BJ (cell line): ENCODE results near the gene EVC2. TPM values are rescaled to one million over a fixed set of nuclear protein-coding genes. Genes with fewer than 3 reads are reported as not detected.

Source experiments
- CTCF ChIA-PET: fragments of 350-600 bp; formaldehyde crosslinking; extraction: SDS; loops from one replicate; lab custom pipeline; 2021; ENCODE audit warnings: antibody characterized with exemption, inconsistent platforms; lab: Yijun Ruan, JAX
- POLR2A ChIA-PET: fragments of 300-600 bp; sonication (Branson Sonifier 250); formaldehyde crosslinking; extraction: SDS; loops from one replicate; lab custom pipeline; 2021; ENCODE audit warnings: antibody characterized with exemption; lab: Charles Lee
- DNase-seq: peaks from one replicate; pipeline ENCODE4 v3.0.0-alpha.2; 2011; ENCODE audit warnings: low read depth
- H3K27me3 ChIP-seq: 2 replicates; pipeline ENCODE4 v1.6.0; 2011; ENCODE audit warnings: low read length; ENCODE audit not compliant: control insufficient read depth, insufficient read depth
- H3K36me3 ChIP-seq: 2 replicates; pipeline ENCODE4 v1.5.1; 2011; ENCODE audit warnings: low read length; ENCODE audit not compliant: control insufficient read depth, insufficient read depth
- H3K4me3 ChIP-seq: 2 replicates; pipeline ENCODE4 v1.5.1; 2011; ENCODE audit warnings: low read depth, mild to moderate bottlenecking, control low read depth, low read length
- CTCF ChIP-seq: IDR thresholded peaks from 2 replicates; pipeline ENCODE4 v1.5.1; 2011; ENCODE audit warnings: low read depth, mild to moderate bottlenecking, control low read depth, inconsistent platforms, low read length, moderate library complexity; ENCODE audit not compliant: insufficient read depth
- polyA plus RNA-seq: library from polyadenylated mRNA; depleted of rRNA; stranded (reverse); fragments of >200 nt; gene quantifications from 2 replicates; pipeline ENCODE4 v1.2.3, GENCODE V29; 2011

Gene EVC2
- polyA plus RNA-seq, 1 experiment = 2.2 TPM

GRCh38 chr4:5574386-5574785, 134.0 kb downstream of the EVC2 start:
- H3K4me3 ChIP-seq = no peak overlapping the region
- no peak for TF ChIP-seq CTCF
- no peak for DNase-seq
- H3K27me3 ChIP-seq = no peaks in the 10 kb centered on the region
- H3K36me3 ChIP-seq = peaks cover 27% of the 10 kb centered on the region
- ChIA-PET CTCF (no interaction called here), POLR2A (no interaction called here)

DNA sequence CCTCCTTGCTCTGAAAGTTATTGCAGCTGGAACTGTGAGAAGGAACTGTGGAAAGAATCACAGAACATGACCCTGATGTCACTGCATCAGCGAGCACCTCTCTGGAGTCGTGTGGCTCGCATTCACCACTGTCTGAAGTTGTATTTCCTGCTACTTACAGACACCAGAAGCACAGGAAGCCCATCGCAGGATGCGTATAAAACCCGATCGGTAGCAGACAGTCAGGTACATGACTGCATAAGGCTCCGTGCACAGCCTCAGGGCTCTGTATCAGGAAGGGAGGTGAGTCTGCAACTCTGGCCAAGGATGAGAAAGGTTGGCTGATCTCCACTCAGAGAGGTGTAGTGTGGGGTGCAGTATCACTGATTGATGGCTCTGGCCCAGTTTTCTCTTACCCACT, 134.4 kb downstream of the EVC2 start:
- Histone ChIP-seq H3K27me3 (no peaks in the 10 kb centered on the region), H3K36me3 (peaks cover 26% of the 10 kb centered on the region), H3K4me3 (no peak overlapping the region)
- no peak for DNase-seq
- ChIA-PET POLR2A (no interaction called here), CTCF (no interaction called here)
- no peak for TF ChIP-seq CTCF

DNA sequence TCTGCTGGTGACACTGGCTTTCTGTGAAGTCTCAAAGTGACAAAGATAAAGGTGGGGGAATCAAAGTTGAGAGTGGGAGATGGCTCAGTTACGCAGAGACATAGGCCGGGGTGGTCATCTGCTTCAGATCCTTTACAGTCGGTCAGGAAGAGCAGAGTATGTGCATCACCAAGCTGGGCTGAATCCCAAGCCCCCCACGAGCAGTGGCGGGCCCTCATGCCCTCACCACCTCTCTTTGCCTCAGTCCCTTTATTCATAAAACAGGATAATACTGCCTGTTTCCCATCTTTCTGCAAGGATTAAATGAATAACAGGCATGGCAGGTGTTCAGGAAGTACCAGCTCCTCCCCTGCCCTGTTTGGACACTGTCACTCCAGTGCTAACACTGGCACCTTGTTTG, 135.6 kb downstream of the EVC2 start:
- ChIA-PET CTCF (no interaction called here), POLR2A (no interaction called here)
- Histone ChIP-seq H3K27me3 (no peaks in the 10 kb centered on the region), H3K36me3 (peaks cover 28% of the 10 kb centered on the region), H3K4me3 (no peak overlapping the region)
- no peak for TF ChIP-seq CTCF
- no peak for DNase-seq

- POLR2A ChIA-PET = no interaction called here
- Histone ChIP-seq H3K36me3 (peaks cover 27% of the 10 kb centered on the region), H3K4me3 (no peak overlapping the region), H3K27me3 (no peaks in the 10 kb centered on the region)
- TF ChIP-seq CTCF = no peak
- CTCF ChIA-PET = interaction anchor here (1.3 kb wide), 1 partner anchor 218 kb away, joined by 4 read pairs; no protein-coding TSS in a partner anchor
- no peak for DNase-seq
These were observed 136.2 kb downstream of the EVC2 start for GRCh38 chr4:5572114-5572513.

GRCh38 chr4:5571646-5572045, 136.7 kb downstream of the EVC2 start:
- Histone ChIP-seq H3K4me3 (no peak overlapping the region), H3K36me3 (peaks cover 29% of the 10 kb centered on the region), H3K27me3 (no peaks in the 10 kb centered on the region)
- ChIA-PET POLR2A (no interaction called here), CTCF (interaction anchor here (0.6 to 1.3 kb wide), 2 partner anchors 18 to 219 kb away, joined by 3 to 4 read pairs; no protein-coding TSS in a partner anchor)
- no peak for TF ChIP-seq CTCF
- no peak for DNase-seq
